Common myeloid progenitor, CD34-positive (primary cell): ENCODE results near the gene TET3.

Experiments
- CTCF ChIA-PET: fragments of 350-600 bp; sonication (Branson Sonifier 250); formaldehyde crosslinking; loops from one replicate; lab custom pipeline; 2021; ENCODE audit warnings: antibody characterized with exemption; lab: Charles Lee
- POLR2A ChIA-PET: fragments of 350-600 bp; sonication (Branson Sonifier 250); formaldehyde crosslinking; loops from one replicate; lab custom pipeline; 2021; ENCODE audit warnings: antibody characterized with exemption; lab: Charles Lee
- DNase-seq, 3 donors: peaks; one replicate each; pipeline versions ENCODE4 v3.0.0 to v3.0.0-alpha.2; 2013
- H3K27ac ChIP-seq, 2 experiments: 1 replicate in 1 of 2; 2 replicates in 1 of 2; pipeline ENCODE4 v1.7.0; 2013; ENCODE audit warnings: inconsistent platforms in 2 of 2, low read length in 2 of 2, mild to moderate bottlenecking in 2 of 2, low read depth in 1 of 2, moderate library complexity in 1 of 2; ENCODE audit not compliant: severe bottlenecking in 2 of 2, insufficient read depth in 1 of 2, poor library complexity in 1 of 2
- H3K27me3 ChIP-seq, 5 experiments: replicated peaks in 2 of 5; 1 replicate in 3 of 5; 2 replicates in 2 of 5; pipeline versions ENCODE4 v1.6.1 to v1.7.0; 2013; ENCODE audit warnings: low read length in 4 of 5, mild to moderate bottlenecking in 2 of 5, moderate library complexity in 2 of 5, inconsistent platforms in 1 of 5; ENCODE audit not compliant: insufficient read depth in 5 of 5, control insufficient read depth in 4 of 5
- H3K36me3 ChIP-seq, 4 experiments: 1 replicate in 2 of 4; 2 replicates in 2 of 4; pipeline versions ENCODE4 v1.6.1 to v1.7.0; 2013; ENCODE audit warnings: low read length in 3 of 4, control low read depth in 1 of 4, mild to moderate bottlenecking in 1 of 4; ENCODE audit not compliant: control insufficient read depth in 4 of 4, insufficient read depth in 4 of 4
- H3K4me1 ChIP-seq, 4 experiments: 1 replicate in 3 of 4; 2 replicates in 1 of 4; pipeline versions ENCODE4 v1.6.1 to v1.7.1; 2013; ENCODE audit warnings: low read length in 3 of 4, mild to moderate bottlenecking in 3 of 4, control low read depth in 1 of 4, inconsistent platforms in 1 of 4, moderate library complexity in 1 of 4; ENCODE audit not compliant: control insufficient read depth in 4 of 4, insufficient read depth in 4 of 4; ENCODE audit errors: control extremely low read depth in 1 of 4
- H3K4me3 ChIP-seq, 7 experiments: 1 replicate in 4 of 7; 2 replicates in 3 of 7; pipeline versions ENCODE4 v1.5.1 to v1.7.0; 2013; ENCODE audit warnings: mild to moderate bottlenecking in 7 of 7, low read length in 6 of 7, moderate library complexity in 6 of 7, inconsistent platforms in 2 of 7, low read depth in 2 of 7, control low read depth in 1 of 7; ENCODE audit not compliant: insufficient read depth in 4 of 7, control insufficient read depth in 1 of 7; ENCODE audit errors: extremely low read depth in 1 of 7
- H3K9me3 ChIP-seq, 5 experiments: 1 replicate in 4 of 5; 2 replicates in 1 of 5; pipeline versions ENCODE4 v1.6.1 to v1.7.1; 2013; ENCODE audit warnings: low read length in 4 of 5, mild to moderate bottlenecking in 2 of 5, inconsistent platforms in 1 of 5, low read depth in 1 of 5, moderate library complexity in 1 of 5; ENCODE audit not compliant: control insufficient read depth in 4 of 5, insufficient read depth in 2 of 5; ENCODE audit errors: control extremely low read depth in 1 of 5
- WGBS: methylation state at CpG from one replicate; pipeline ENCODE4 v1.1.5; 2013; ENCODE audit not compliant: insufficient coverage; 5-methylcytosine and 5-hydroxymethylcytosine counted together

The TET3 gene

DNA sequence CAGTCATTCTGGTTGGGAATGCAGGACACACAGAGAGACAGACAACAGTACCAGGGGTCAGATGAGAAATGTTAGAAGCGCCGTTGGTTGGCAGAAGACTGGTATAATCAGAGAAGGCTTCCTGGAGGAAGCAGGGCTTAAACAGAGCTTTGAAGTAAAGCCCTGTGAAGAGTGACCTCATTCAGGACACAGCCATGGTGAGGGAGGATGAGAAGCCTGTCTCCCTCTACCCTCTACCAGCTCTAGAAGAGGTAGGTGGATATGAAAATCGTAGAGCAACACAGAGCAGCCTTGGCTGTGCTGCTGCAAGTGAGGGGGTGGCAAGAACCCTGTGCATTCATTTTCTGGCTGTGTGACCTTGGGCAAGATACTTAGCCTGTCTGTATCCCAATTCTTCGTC is 14.2 kb downstream of the TET3 start:
- Histone ChIP-seq H3K9me3 (no peaks in the 10 kb centered on the region), H3K4me3 (no peak overlapping the region), H3K27me3 (no peaks in the 10 kb centered on the region), H3K36me3 (peaks cover 0 to 27% (median 3%) of the 10 kb centered on the region in 4 experiments), H3K27ac (no peak overlapping the region), H3K4me1 (peaks cover 0 to 28% (median 18%) of the 10 kb centered on the region in 4 experiments)
- WGBS, result 100% methylated on average over 1 of the region's 4 CpGs
- no peak for DNase-seq
- ChIA-PET POLR2A (no interaction called here), CTCF (no interaction called here)

DNA sequence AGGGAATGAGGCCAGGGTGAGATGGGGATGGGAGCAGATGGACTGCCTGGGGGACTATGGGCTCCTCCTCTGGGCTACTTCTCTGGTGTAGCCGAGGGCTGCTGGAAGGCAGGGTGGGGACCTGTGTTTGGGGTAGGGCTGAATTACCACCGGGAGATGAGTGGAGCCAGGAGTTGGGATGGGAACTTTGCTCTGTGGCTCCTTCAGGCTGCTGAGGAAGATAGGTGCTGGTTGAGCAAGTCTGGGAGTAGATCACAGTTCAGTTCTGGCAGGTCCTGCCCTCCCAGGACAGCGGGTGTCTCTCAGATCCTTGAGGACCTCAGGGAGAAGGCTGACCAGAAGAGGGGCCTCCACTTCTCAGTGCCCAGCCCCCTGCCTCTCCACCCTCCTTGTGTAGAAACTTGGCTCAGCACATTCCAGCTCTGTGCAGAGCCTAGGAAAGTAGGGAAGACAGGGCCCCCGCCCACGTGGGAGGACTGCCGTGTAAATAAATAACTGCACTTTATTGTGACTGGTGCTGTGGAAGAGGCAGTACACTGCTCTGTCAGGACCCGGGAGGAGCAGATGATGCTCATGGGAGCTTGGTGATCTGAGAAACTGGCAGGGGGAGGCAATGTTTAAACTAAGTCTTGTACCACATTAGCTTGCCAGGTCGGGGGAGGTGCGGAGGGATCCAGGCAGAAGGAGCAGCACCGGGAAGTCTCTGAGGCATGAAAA is 15.3 kb downstream of the TET3 start:
- CTCF ChIA-PET, result interaction anchor here (0.9 to 1.9 kb wide), 6 partner anchors 12 to 120 kb away, joined by 3 to 14 read pairs (median 3); no protein-coding TSS in a partner anchor
- POLR2A ChIA-PET, result interaction anchor here (0.7 kb wide), 1 partner anchor 53 kb away, joined by 3 read pairs; no protein-coding TSS in a partner anchor
- H3K4me3 ChIP-seq, result no peak overlapping the region
- H3K27ac ChIP-seq, result no peak overlapping the region
- no peaks in the 10 kb centered on the region for H3K9me3 ChIP-seq
- H3K36me3 ChIP-seq, result peaks cover 0 to 35% (median 6%) of the 10 kb centered on the region in 4 experiments
- WGBS, result 83% methylated on average over 8 of the region's 10 CpGs
- peaks cover 0 to 35% (median 20%) of the 10 kb centered on the region in 4 experiments for H3K4me1 ChIP-seq
- no peaks in the 10 kb centered on the region for H3K27me3 ChIP-seq
- DNase-seq, result no peak

DNA sequence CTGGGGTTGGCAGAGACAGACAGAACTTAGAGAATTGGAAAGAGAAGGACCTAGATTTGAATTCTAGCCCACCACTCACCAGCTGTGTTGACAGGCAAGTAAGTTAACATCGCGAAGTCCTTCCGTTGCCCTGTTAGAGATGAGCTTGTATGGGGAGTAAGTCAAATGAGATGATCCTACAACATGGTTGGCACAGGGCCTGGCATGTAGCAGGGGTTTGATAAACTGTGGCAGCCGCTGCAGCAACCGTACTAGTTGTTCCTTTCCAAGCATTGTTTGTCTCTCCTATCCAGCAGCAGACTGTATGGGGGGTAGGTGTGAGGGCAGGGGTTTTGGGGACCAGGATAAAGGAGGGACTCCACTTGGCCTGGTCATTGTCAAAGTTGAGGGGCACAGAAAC is 16.0 kb downstream of the TET3 start:
- no peak for DNase-seq
- Histone ChIP-seq H3K9me3 (no peaks in the 10 kb centered on the region), H3K27ac (no peak overlapping the region), H3K4me3 (no peak overlapping the region), H3K4me1 (peaks cover 0 to 35% (median 20%) of the 10 kb centered on the region in 4 experiments), H3K27me3 (no peaks in the 10 kb centered on the region), H3K36me3 (peaks cover 0 to 38% (median 9%) of the 10 kb centered on the region in 4 experiments)
- CTCF ChIA-PET, result interaction anchor here (0.9 to 1.9 kb wide), 12 partner anchors 9 to 120 kb away, joined by 3 to 14 read pairs (median 4); no protein-coding TSS in a partner anchor
- 96% methylated on average over 4 of the region's 5 CpGs for WGBS
- POLR2A ChIA-PET, result interaction anchor here (0.7 kb wide), 1 partner anchor 53 kb away, joined by 3 read pairs; no protein-coding TSS in a partner anchor

DNA sequence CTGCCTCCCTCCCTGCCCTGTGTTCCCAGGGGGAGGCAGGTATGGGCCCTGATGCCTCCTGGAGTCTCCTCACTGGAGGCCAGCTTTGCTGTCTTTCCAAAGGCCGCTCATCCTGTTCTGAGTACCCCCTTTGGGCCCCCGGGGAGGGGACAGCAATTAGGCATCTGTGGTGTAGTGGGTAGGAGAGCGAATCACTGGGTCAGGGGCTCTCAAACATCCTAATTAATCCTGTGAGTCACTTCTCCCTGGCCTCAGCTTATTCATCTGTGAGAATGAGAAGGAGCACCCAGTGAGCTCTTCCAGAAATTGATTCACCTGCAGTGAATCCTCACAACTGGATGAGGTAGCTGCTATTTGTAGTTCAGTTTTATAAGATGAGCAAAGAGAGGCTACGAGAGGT is 16.4 kb downstream of the TET3 start:
- no peak for DNase-seq
- POLR2A ChIA-PET, result interaction anchor here (0.7 kb wide), 1 partner anchor 52 kb away, joined by 3 read pairs; no protein-coding TSS in a partner anchor
- no peaks in the 10 kb centered on the region for H3K9me3 ChIP-seq
- H3K27me3 ChIP-seq, result no peaks in the 10 kb centered on the region
- CTCF ChIA-PET, result interaction anchor here (0.8 to 1.9 kb wide), 9 partner anchors 9 to 149 kb away, joined by 3 to 14 read pairs (median 4); no protein-coding TSS in a partner anchor
- no peak overlapping the region for H3K27ac ChIP-seq
- peaks cover 0 to 35% (median 18%) of the 10 kb centered on the region in 4 experiments for H3K4me1 ChIP-seq
- H3K4me3 ChIP-seq, result no peak overlapping the region
- H3K36me3 ChIP-seq, result peaks cover 0 to 38% (median 11%) of the 10 kb centered on the region in 4 experiments
- WGBS, result no CpG with 5 or more reads among the region's 4 CpGs

DNA sequence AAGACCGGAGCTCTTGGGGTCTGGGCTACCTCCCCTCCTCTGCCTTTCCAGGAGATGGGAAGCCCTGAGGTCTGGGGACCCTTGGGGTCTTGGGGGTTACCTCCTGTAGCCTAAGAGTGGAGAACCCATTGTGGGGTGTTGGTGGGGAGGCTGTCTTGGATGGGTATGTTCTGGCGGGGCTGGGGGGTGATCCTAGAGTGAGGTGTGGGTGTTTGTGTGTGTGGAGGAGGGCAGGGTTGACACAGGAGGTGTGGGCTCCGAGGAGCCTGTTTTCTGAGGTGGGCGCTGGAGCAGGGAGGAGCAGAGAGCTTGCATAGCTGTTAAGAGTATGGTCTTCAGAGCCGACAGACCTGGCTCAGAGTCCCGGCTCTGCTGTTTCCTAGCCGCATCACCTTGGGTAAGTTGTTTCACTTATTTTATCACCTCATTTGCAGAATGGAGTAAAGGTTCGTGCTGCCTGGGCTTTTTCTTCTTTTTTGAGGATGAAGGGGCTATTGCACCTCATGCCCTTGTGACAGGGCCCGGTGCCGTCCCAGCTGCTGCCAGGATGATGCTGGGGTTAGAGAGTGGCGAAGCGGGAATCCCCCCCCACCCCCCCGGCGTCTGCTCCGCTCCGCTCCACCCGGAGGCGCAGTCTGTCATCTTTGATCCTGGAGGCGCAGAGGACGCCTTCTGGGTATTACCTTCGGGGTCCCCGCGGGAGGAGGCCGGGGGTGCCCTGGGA is 17.2 kb downstream of the TET3 start:
- peaks cover 0 to 32% (median 18%) of the 10 kb centered on the region in 4 experiments for H3K4me1 ChIP-seq
- no peak overlapping the region for H3K27ac ChIP-seq
- no peaks in the 10 kb centered on the region for H3K27me3 ChIP-seq
- H3K9me3 ChIP-seq, result no peaks in the 10 kb centered on the region
- peak overlapping the region in 6 of 7 experiments; percentile 47 to 85 (median 68) for H3K4me3 ChIP-seq
- POLR2A ChIA-PET, result interaction anchor here (0.6 to 1.1 kb wide), 2 partner anchors 55 to 75 kb away, joined by 3 read pairs; partner anchors contain the start of gene DGUOK
- WGBS, result 19% methylated on average over 18 of the region's 24 CpGs
- CTCF ChIA-PET, result interaction anchor here (0.8 to 4.9 kb wide), 12 partner anchors 8 to 148 kb away, joined by 3 to 22 read pairs (median 4); no protein-coding TSS in a partner anchor
- no peak for DNase-seq
- peaks cover 0 to 36% (median 11%) of the 10 kb centered on the region in 4 experiments for H3K36me3 ChIP-seq

DNA sequence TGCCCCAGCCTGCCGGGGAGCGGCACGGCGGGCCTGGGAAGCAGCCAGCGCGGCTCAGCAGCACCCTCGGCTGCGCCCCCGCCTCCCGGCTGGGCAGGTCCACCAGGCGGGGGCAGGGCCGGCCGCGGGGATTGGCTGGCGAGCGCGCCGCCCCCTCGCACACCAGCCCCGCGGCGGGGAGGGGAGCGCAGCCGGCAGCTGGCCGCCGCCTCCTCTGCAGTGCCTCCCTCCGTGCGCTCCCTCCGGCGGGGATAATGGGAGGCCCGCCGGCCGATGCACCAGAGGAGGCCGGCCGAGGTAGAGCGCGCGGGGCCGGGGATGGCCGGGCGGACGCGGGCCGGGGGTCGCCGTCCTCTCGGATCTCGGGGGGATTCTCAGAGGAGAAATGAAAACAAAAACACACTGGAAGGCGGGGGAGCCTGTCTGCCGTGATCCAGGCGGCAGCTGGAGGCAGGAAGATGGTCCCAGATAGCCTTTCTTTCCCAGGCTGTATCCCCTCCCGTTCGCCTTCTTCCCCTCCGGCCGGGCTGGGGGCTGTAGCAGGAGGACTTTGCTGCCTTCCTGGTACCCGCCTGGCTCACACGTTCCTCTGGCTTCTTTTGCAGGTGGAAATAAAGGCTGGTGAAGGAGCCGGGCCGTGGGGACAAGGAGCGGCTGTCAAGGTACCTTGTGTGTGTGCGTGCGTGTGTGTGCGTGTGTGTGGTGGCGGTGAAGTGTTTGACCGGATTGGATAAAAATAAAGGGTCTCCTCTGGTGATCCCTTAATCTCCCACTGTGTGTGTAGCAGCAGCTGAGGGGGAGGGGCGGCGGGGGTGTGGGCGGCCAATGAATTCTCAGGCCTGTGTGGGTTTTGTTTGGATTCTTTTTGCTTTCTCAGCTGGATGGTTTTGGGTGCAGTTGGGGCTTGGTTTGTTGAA is 18.1 kb downstream of the TET3 start:
- no peaks in the 10 kb centered on the region for H3K27me3 ChIP-seq
- ChIA-PET CTCF (interaction anchor here (0.8 to 4.9 kb wide), 7 partner anchors 9 to 104 kb away, joined by 3 to 22 read pairs (median 4); no protein-coding TSS in a partner anchor), POLR2A (interaction anchor here (0.6 to 1.7 kb wide), 4 partner anchors 29 to 108 kb away, joined by 3 to 4 read pairs (median 3); partner anchors contain the start of gene DGUOK)
- H3K4me1 ChIP-seq, result peaks cover 0 to 26% (median 18%) of the 10 kb centered on the region in 4 experiments
- H3K36me3 ChIP-seq, result peaks cover 0 to 33% (median 11%) of the 10 kb centered on the region in 4 experiments
- no peak overlapping the region for H3K27ac ChIP-seq
- 6% methylated on average over 47 of the region's 68 CpGs for WGBS
- peak overlapping the region; percentile 44 to 85 (median 65) for H3K4me3 ChIP-seq
- DNase-seq, result peak; percentile 69 to 85 (median 77)
- no peaks in the 10 kb centered on the region for H3K9me3 ChIP-seq
